NCI-H2227 treated with DMSO at 0.1 percent for 48 hours (cell line): ENCODE data around the gene SPG7.

Experiments
- DNase-seq: peaks from one replicate; lab custom pipeline; 2025; lab: John Stamatoyannopoulos, UW

The SPG7 gene

DNA sequence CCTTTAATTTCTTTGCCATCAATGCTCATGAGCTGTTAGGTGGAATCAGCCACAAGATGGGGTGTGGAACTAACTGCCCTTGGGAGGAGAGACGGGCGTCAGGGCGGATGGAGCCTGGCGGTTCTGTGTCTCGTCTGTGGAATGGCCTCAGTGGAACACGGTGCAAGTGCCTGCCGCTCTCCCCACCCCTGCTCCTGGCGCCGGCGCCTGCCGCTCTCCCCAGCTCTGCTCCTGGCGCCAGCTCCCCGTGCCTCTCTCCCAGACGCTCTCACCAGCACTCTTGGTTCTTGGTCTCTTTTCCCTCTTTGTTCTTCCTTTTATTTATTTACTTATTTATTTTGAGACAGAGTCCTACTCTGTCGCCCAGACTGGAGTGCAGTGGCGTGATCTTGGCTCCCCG is 39.1 kb downstream of the SPG7 start:
- no peak for DNase-seq

DNA sequence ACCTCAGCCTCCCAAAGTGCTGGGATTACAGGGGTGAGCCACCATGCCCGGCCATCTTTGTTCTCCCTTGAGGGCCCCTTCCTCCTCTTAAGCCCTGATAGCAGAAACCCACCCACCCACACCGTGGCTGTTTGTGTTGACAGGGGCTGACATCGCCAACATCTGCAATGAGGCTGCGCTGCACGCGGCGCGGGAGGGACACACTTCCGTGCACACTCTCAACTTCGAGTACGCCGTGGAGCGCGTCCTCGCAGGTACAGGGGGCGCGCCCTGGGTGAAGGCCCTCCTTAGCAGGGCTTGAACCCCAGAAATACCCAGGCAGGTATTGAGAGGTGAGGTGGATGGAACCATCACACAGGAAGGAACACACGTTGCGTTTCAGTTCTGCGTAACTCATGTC is 39.7 kb downstream of the SPG7 start:
- no peak for DNase-seq

- no peak for DNase-seq
Measured at GRCh38 chr16:89548344-89549006, 40.3 kb downstream of the SPG7 start.

DNA sequence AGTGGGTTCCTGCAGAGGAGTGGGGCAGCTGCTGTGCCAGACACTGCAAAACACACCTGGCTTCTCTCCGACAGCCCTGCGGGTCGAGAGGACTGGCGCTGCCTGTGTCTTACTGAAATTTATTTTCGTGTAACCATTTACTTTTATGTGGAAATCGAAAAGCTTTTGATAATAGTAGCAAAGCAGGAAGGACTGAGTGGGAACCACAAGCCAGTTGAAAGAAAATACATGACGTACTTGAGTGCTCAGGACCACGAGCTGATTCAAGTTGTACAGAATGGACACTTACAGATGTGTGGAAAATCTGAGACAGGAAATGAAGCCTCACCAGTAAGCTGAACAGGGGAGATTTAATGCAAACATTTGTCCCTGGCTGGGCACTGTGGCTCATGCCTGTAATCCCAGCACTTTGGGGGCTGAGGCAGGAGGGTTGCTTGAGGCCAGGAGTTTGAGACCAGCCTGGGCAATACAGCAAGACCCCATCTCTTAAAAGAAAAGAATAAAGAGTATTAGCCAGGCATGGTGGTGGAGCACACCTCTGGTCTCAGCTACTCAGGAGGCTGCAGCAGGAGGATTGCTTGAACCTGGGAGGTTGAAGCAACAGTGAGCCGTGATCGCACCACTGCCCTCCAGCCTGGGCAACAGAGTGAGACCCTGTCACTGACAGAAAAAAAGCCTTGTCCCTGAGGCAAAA is 41.0 kb downstream of the SPG7 start:
- no peak for DNase-seq

DNA sequence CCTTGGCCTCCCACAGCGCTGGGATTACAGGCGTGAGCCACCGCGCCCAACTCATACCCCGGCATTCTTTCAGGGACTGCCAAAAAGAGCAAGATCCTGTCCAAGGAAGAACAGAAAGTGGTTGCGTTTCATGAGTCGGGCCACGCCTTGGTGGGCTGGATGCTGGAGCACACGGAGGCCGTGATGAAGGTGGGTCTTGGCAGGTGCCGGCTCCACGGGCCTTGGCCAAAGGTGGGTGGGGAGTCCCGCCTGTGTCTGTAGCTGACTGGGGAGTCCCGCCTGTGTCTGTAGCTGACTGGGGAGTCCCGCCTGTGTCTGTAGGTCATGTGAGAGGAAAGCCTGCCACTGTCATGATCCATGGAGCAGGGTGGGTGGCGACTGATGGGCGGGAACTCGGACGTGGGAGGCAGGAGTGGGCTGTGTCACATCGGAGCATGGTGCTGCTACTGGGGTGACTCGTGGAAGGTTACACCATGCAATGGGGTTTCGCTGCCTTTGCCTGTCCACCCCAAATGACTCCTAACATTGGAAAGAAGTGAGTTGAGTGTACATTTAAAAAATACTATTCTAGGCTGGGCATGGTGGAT is 42.3 kb downstream of the SPG7 start:
- no peak for DNase-seq

- no peak for DNase-seq
Measured at GRCh38 chr16:89552329-89552728, 44.1 kb downstream of the SPG7 start.

DNA sequence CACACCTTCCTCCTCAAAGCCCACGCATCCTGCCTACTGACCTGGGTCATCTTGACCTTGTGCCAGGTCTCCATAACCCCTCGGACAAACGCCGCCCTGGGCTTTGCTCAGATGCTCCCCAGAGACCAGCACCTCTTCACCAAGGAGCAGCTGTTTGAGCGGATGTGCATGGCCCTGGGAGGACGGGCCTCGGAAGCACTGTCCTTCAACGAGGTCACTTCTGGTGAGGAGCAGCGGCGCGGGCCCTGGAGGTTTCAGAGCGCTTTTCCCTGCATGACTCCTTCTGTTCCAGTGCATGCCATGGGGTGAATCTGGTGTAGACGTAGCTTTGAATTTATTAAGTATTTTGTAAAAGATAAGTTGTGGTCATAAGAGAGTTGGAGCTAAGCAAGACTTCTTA is 44.7 kb downstream of the SPG7 start:
- no peak for DNase-seq

GRCh38 chr16:89553733-89554132 is 45.5 kb downstream of the SPG7 start:
- no peak for DNase-seq

- no peak for DNase-seq
Measured at GRCh38 chr16:89554343-89554742, 46.1 kb downstream of the SPG7 start.

GRCh38 chr16:89555265-89555664 is 47.1 kb downstream of the SPG7 start:
- no peak for DNase-seq

DNA sequence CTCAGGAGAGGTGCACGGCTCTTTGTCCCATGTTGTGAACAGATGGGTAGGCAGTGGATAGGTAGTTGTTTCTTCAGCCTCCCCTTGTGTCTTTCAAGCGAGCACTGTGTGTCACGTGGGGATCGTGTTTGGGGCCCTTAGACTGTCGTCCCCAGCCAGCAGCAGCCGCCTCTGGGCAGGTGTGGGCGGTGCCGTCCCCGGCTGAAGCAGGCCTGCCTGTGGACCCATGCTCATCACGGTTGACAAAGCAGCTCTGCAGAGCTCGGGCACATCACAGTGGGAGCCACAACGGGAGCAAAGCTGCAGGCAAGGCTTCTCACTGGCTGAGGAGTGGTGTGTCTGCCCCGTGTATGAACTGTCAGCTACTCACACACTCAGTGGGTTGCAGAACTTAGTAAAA is 47.6 kb downstream of the SPG7 start:
- DNase-seq, result no peak

- DNase-seq, result no peak
Measured at GRCh38 chr16:89556750-89557689, 48.8 kb downstream of the SPG7 start.

GRCh38 chr16:89557690-89558490 is 49.7 kb downstream of the SPG7 start:
- DNase-seq, result no peak

DNA sequence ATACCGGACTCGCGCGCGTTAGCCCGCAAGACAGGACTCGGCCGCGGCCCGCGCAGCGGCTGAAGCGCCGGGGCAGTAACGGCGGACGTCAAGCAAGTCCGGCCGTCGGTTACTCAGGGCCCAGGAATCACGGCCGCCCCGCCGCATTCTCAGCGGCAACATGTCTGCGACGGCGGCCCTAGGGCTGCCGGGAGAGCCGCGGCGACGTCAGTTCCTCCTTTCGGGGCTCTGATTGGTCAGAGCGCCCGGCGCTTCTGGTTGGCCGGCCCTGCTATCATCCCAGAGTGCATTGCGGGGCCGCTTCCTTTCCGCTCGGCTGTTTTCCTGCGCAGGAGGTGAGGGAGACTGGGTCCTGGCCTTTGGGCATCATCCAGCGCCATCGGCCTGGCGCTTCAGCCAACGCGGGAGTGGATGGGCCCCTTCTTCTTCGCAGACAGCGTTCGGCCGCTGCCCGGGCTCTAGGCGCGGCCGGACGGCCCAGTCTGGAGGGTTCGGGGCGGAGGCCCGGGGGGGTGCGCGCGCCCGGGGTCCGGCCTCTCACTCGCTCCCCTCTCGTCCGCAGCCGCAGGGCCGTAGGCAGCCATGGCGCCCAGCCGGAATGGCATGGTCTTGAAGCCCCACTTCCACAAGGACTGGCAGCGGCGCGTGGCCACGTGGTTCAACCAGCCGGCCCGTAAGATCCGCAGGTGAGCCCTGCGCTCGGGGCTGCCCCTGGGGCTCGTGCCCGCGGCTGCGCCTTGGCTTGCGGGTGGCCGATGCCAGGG is 52.4 kb downstream of the SPG7 start, which contains the start of gene RPL13:
RPL13 (plus strand) TSS at position 305 of the 764 bp plus-strand sequence; CDS start at position 583, 278 bp downstream.
- DNase-seq, result peak; percentile 87

- no peak for DNase-seq
Measured at GRCh38 chr16:89561142-89561883, 53.1 kb downstream of the SPG7 start.

GRCh38 chr16:89561884-89562599 is 53.8 kb downstream of the SPG7 start:
- DNase-seq, result no peak

GRCh38 chr16:89562939-89563338 is 54.7 kb downstream of the SPG7 start:
- no peak for DNase-seq

DNA sequence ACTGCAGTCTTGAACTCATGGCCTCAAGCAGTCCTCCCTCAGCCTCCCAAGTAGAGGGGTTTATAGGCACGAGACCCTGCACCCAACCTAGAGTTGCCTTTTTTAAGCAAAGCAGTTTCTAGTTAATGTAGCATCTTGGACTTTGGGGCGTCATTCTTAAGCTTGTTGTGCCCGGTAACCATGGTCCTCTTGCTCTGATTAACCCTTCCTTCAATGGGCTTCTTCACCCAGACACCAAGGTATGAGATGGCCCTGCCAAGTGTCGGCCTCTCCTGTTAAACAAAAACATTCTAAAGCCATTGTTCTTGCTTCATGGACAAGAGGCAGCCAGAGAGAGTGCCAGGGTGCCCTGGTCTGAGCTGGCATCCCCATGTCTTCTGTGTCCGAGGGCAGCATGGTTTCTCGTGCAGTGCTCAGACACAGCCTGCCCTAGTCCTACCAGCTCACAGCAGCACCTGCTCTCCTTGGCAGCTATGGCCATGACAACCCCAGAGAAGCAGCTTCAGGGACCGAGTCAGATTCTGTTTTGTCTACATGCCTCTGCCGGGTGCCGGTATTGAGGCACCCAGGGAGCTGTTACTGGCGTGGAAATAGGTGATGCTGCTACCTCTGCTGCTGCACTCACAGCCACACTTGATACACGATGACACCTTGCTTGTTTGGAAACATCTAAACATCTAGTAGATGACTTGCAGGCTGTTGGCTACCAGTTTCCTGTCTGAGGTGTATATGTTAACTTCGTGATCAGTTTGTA is 55.6 kb downstream of the SPG7 start:
- no peak for DNase-seq
